CD4-positive, alpha-beta T cell treated with Interleukin-12 subunit alpha and Interleukin-12 subunit beta, for 1 hour (primary cell): ENCODE data around the gene THEMIS.
"Not testable (repeated sequence)": the region's sequence is repeated elsewhere in the genome, so short reads cannot be mapped to it uniquely, and the experiment has no call there.

ENCODE experiments used
- DNase-seq: peaks from one replicate; pipeline ENCODE4 v3.0.0-alpha.2; 2020

THEMIS gene

DNA sequence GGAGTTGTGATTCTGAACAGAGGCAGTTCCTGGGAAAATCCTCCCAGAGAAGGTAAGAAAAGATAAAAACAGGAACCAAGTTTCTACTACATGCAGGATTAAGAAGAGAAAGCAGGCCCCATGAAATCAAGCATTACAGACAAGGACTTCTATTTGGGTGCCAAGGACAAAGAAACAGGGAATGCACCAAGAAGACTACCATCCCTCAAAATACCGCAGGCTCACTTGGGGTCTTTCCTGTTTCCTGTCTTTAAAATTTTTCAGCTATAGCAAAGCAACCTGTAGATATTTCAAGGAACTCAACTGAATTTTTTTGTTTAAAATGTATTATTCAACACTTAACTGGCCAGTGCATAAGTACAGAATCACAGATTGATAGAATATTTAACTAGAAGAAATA lies 107.5 kb downstream of the THEMIS start:
- no peak for DNase-seq

DNA sequence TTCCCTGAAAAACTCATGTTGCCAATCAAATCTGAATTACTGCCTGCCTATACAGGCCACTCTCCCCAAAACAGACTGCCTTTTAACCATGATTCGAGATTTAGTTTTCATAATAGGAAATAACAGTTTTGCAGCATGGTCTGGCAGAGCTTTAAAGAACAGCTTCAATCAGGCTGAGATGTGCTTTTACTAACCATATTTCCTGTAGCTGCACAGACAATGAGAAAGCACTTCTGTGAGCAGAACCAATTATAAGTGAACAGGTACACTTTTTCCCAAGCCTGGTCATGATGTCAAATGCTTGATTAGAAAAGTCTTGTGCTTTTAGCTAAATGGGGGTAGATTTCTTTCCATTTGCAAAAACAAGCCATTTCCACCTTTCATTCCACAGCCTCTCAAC lies 108.2 kb downstream of the THEMIS start:
- DNase-seq: peak; percentile 12

DNA sequence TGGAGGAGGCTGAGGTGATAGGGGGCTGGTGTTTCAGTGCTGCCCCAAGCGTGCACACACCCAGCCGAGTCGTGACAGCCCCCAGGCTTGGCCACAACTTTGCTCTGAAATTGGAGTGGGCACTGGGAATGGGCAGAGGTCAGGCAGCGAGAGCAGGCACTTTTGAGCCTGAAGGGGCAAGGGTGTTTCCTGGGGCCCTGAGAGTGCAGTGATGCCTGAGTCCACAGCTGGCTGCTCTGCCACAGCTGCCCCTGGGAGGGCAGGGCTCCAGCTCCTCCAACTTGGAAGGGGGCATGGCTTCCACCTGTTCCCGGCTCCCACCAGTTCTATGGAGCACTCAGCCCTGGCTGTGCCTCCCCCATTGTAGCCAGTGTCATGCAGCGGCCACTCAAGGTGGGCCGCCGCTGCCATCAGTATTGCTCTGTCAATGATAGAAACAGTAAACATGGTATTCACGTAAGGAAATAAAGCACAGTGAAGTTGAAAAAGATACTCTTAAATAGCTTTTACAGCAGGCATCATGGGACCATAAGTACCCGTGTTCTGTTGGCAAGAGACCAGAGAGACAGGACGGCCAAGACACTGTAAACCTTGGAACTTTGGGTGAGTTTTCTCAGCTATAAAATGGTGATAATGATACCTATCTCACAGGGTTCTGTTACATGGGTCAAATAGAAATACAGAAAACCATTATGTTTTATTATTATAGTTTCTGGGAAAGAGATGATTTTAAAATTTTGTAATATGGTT lies 108.9 kb downstream of the THEMIS start:
- no peak for DNase-seq

DNA sequence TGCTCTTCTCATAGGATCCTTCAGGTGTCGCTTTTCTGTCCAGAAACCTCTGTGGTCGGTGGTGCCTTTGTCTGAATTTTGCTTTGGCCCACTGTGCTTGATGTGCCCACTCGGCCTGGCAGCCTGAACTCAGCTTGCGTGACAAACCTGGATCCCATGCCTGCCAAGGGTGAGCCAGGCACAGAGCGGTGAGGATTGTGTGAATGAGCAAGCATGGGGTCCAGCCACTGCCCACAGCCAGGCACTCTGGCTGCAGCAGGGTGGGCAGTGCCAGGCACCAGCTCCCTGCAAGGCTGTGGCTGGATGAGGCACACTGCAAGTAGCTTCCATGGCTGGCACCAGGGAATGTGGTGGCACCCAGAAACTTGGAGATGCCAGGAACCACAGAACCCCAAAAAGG lies 110.3 kb downstream of the THEMIS start:
- no peak for DNase-seq

DNA sequence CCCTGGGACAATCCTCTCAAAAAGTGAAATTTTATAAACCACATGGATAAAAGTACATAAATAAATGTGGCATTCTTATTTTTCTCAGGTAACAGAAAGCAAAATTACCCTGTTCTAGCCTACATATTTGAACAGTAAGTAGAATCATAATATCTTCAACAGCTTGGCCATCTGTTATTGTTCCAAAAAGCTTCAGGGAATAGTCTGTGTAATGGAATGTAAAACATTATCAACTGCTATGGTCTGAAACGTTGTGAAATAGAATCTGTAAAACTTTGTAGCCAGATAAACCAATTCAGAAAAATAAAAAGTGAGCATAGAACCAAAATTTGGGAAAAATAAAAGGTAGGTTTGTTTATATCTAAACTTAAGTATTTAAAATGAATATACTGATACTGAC lies 114.7 kb downstream of the THEMIS start:
- no peak for DNase-seq

DNA sequence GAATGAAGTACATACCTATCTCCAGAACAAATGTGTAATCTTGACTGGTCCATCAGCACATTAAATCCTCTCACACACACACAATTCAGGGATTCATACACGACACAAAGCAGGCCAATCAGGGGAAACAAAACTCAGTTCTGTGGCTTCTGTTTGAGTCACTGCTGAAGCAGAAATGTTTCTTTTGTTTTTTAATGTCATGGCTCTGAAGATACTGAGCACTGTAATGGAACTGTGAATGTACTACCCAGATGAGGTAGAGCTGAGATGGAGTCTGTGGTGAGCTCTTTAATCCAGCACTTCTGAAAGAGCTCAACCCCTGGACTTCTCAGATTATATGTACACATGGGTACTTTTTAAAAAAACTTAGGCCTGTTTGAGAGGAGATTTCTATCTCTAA lies 116.4 kb downstream of the THEMIS start:
- DNase-seq: no peak

DNA sequence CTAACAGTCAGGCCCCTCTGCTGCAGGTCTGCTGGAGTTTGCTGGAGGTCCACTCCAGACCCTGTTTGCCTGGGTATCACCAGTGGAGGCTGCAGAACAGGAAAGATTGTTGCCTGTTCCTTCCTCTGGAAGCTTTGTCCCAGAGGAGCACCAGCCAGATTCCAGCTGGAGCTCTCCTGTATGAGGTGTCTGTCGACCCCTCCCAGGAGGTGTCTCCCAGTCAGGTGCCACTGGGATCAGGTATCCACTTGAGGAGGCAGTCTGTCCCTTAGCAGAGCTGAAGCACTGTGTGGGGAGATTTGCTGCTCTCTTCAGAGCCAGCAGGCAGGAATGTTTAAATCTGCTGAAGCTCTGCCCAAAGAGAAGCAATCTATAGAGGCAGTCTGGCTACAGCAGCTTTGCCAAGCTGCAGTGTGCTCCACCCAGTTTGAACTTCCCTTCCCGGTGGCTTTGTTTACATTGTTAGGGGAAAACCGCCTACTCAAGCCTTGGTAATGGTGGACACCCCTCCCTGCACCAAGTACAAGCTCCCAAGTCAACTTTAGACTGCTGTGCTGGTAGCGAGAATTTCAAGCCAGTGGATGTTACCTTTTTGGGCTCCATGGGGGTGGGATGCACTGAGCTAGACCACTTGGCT lies 119.1 kb downstream of the THEMIS start:
- DNase-seq: not testable (repeated sequence)

DNA sequence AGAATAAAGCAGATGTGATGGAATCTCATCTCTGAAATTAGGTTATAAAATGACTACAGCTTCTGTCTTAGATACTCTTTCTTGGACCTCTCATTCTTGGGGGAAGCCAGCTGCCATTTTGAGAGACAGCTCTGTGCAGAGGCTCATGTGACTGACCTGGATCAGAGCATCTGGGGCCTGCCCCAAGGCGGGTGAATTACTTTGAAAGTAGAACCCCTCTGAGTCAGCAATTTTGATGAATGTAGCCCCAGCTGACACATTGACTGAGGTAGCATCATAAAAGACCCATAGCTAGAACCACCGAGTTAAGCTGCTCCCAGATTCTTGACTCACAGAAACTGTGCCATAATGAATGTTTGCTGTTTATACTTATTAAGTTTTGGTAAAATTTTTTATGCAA lies 124.5 kb downstream of the THEMIS start:
- no peak for DNase-seq

DNA sequence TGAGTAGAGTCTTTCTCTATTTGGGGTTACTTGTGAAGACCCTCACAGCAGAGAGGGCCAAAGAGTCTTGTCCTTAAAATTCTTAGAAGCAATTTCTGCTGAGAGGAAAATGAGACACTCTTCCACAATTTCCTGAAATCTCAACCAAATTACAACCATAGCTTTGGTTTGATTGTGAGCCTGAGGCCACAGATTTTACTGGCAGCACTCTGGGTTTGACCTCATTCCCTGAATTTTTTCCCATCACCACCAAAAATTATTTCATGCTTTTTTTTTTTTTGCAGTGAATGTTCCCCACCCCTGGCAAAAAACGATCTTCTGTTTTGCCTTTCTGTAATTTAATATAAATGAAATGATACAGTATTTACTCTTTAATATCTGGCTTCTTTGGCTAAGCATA lies 125.5 kb downstream of the THEMIS start:
- no peak for DNase-seq

DNA sequence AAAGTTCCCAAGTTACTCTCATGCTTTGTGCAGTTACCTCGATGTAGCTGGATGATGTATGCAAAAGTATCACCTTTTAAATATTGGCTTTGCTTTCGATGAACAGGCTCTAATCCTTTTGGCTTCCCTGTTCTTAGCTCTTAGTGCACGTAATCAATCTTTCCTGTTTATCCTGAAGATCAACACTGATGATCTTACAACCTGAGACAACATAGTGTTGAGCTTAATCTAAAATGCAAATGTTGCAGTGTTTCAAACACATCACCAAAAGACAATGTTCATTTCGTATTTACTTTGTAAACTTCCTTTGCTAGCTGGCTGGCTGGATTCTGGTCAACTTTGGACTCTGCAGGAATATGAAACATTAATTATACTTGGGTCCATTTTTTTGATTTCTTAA lies 132.1 kb downstream of the THEMIS start:
- DNase-seq: no peak

DNA sequence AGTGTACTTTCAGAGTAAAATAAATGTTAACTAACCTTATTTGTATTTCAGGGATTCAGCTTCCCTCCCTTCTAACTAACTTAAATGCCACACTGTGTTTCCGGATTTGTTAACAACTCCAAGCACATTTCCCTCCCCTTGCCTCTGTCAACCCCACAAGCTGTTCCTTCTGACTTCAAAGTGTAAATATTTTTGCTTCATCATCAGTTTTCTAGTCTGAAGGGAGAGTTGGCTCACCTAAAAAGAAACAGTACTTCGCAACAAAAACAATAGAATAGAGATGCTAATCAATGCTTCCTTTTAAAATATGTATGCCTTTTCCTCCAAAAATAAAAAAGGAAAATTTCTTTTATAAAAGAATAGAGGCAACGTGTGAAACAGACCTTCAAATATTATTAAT lies 132.6 kb downstream of the THEMIS start:
- DNase-seq: no peak

DNA sequence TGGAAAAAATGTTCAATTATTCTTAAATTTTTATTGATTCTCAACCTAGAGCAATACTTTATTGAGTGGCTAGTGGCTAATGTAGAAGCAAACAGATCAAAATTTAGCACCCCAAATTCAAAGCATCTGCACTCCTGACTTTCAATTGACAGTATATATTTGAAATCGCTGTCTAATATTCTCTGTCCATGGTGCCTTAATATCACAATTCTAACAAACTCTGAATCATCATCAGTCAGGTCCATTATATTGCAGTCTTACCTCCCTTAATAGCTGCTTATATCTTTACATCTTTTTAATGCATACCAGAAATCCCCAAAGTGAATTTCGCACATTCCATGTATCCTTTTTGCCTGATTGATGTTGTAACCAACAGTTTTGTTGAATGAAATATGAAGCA lies 134.9 kb downstream of the THEMIS start:
- DNase-seq: no peak

DNA sequence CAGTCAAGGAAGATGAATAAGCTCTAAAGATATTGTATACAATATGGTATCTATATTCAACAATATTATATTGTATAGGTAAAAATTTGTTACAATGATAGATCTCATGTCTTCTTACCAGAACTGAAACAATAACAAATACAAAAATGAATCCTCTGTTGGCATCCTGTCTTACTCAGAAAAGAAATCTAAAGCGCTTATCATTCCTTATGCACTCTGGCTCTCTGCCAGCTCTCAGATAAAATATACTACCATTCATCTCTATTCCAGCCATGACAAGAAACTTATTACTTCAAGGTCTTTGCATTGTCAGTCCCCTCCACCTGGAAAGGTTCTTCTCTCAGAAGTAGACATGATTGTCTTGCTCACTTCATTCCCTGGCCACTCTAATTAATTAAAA lies 138.6 kb downstream of the THEMIS start:
- DNase-seq: no peak

DNA sequence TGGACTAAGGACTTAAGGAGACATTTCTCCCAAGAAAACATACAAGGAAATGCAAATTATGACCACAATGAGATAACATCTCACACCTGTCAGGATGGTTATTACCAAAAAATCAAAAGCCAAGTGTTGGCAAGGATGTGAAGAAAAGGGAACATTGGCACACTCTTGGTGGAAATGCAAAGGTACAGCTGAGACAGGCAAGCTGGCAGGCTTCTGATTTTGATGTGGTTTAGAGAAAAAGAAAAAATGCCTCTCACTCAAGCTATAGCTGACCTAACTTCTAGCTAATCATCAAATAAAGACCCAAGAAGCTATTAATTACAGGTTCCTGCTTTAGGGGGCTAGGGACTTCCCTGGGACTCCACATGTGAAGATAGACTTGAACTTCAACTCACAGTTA lies 139.8 kb downstream of the THEMIS start:
- no peak for DNase-seq

DNA sequence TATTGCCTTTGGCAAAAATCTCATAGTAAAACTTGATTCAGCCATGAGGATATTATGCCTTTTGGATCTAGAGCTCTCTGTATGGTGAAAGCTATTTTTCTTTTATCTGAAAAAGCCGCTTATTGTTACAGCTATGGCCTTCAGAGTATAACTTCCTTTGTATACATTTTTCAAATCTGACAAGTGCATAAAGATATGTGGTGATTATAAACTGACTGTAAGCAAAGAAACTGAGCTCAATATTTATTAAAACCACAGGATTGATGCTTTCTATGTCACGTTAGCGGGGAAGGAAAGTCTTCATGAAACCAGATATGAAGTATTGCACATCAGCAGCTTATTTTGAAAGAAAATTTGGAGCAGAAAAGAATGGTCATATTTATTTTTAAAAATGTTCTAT lies 151.8 kb downstream of the THEMIS start:
- DNase-seq: no peak

DNA sequence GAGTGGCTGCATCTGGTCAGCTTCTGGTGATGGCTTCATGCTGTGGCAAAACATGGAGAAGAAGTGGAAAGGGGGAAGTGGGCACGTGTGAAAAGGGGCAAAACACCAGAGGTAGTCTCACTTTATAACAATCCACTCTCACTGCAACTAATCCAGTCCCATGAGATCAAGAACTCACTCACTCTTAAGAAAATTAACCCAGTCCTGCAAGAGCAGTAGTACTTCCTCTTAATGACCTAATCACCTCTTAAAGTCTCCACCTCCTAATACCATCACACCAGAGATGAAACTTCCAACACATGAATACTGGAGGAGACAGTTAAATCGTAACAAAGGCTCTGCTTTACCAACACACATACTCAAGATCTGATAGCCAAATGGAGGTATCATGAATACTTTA lies 152.6 kb downstream of the THEMIS start:
- DNase-seq: no peak

DNA sequence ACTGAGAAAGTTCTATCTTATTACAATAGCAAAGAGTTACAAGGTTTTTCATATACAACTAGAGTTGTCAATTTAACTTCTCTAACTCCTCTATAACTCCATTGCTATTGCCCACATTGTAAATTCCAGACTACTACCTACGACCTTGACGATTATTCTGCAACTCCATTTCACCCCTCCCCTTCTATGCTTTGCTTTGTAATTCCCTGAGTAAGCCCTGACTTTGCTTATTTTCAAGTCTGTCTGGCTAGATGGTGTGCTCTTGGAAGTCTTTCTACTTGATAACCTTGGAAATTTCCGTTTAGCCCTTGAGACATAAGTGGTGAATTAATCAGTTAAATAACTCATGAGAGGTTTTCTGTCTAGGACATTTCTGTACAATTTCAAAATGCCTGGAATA lies 162.4 kb downstream of the THEMIS start:
- DNase-seq: no peak

DNA sequence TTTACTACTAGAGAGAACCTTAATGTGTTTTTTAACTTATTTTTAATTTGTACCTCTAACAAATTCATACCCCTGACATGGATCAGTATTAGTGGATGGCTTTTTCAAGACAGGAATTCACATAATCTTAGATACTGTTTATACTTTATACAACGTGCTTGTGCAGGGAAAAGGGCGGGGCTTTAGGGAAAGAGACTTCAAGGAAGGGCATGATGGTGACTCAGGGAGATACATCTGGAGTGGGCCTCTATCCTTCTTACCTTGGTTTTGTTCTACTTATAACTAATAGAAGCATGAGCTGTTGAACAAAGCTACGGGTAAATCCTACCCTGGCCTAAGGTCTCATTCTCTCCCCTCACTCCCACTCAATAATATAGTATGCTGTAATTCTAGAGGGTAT lies 163.1 kb downstream of the THEMIS start:
- no peak for DNase-seq

DNA sequence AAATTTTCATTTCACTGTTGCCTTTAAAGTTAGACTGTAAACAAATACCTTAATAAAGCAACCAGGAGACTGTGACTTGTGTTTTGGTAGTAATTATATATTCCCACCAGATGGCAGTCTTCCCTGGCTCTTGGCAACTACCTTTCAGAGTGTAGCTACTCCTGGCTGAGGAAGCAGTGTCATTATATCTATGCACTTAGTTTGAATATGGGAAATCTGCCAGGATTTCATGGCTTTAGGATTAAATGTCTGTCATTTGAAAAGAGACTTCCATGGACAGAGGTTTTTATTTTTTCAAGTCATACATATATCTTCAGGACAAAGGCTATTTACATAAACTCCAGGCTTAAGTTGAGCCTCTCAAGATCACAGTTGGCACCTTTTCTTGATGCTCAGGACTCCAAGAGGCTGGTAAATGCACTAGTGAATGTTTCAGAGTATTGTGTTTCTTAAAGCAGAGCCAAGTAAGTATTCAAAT lies 163.8 kb downstream of the THEMIS start:
- peak; percentile 74 for DNase-seq

DNA sequence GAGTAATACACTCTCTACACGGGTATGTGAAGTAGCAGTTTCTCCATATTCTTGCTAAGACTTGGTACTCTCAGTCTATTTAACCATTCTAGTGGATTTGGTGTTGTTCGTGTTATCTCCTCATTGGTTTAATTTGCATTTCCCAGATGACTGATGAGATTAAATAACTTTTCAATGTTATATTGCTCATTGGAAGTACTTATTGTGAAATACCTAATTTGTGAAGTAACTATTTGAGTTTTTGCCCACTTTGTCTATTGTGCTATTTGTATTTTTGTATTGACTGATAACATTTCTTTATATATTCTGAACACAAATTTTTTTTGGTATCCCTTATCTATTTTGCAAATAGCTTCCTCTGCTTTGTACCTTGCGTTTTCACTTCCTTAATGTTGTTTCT lies 167.9 kb downstream of the THEMIS start:
- DNase-seq: no peak

DNA sequence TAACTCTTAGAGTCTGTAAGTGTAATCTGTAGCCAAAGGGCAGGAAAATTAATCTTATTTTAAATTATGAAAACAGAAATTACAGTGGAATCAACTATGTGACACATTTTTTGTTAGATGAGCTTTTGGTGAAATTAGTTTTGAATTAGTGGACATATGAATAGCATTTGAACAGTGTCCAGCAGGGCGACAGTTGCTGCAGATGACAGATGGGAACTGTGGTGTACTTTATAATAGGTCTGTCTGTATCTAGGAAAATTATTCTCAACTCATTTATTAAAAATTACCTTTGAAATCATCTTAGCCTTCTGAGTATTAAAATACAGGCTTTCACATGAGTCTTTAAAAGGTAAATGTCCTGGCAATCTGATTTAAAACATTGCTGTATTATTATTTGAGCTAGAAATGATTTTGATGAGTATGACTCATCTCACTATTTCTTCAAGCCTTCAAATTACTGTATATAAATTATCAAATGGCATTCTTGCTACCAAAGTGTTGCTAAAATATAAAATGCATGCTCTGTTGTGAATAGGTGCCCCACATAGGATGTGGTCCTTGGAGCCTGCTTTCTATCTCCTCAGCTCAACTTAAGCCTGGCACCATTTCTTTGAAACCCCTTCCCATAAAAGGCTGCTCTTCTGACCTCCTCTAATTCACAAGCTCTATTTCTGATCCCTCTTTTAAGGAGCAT lies 173.5 kb downstream of the THEMIS start:
- no peak for DNase-seq

DNA sequence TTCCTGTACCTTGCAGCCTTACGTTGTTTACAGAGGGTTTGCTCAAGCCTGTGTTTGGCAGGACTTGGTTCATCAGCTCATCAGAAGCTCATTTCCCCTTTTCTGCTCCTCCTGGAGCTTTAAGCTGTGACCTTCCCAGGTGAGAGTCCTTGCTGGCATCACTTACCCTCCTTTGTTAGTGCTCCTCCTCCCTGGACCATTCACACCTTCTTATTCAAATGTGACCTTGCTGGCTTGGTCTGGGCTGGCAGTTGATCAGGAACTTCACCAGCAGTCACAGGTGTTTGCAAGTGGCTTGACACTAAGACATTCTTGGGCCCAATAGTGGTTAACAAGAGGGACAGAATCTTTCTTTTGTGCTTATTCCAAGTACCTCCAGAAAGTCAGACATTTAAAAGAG lies 175.0 kb downstream of the THEMIS start:
- no peak for DNase-seq

DNA sequence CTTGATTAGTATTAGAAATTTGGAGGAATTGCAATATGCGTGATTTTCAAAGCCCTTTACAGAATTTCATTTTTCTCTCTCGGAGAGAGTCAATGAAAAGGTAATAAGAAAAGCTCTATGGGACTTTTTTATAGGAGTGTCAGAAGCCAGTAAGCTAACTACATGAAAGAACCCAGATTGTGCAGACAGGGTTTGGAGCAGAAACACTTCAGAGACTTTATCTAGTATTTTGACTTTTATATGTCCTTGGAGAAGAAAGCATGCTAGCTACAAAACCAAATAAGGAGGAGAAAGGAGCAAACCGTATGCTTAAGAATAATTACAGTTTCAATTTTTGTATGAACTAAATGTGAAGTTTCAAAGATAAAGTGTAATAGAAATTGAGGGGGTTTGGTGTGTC lies 182.2 kb downstream of the THEMIS start:
- no peak for DNase-seq

DNA sequence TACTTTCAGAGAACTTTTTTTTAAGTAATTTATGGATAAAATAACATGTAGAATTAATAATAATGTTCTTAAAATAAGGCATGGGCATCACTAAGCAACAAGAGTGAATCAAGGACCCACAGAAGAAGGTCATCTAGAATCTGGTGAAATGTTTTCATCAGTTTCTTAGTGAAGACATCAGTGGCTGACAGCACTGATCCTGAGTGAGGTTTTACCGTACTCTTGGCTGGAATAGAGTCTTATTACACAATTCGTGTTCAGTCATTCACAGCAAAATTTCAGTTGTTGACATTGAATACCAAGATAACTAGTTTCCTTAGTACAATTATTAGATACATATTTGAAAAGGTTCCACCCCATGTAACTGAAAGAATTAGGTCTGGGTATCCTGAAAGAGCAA lies 183.5 kb downstream of the THEMIS start:
- DNase-seq: no peak
